Measurements from ENCODE around the gene SDK1. TPM values are rescaled to one million over a fixed set of nuclear protein-coding genes. Genes with fewer than 3 reads are reported as not detected.

The SDK1 gene
- total RNA-seq, 2 donors from 2014 or later, result 1.3 to 2.6 TPM

GRCh38 chr7:4030346-4030950 is 729.4 kb downstream of the SDK1 start:
- no peak for TF ChIP-seq CTCF (IDR thresholded peaks at IDR 0.05)
- no peaks in the 10 kb centered on the region for H3K9me3 ChIP-seq
- DNase-seq, result no peak
- no peak overlapping the region for H3K27ac ChIP-seq
- H3K4me3 ChIP-seq, result no peak overlapping the region
- intact Hi-C loops (cut with DNase I), result no loop called here
- H3K36me3 ChIP-seq, result no peaks in the 10 kb centered on the region
- no peak overlapping the region for H3K9ac ChIP-seq (ENCODE audit: low read depth in 2 of 2, low read length in 2 of 2)
- no peaks in the 10 kb centered on the region for H3K27me3 ChIP-seq
- H3K4me1 ChIP-seq, result no peaks in the 10 kb centered on the region

- no peak for DNase-seq
- no peak overlapping the region for H3K4me3 ChIP-seq
- no peaks in the 10 kb centered on the region for H3K4me1 ChIP-seq
- no peaks in the 10 kb centered on the region for H3K27me3 ChIP-seq
- H3K27ac ChIP-seq, result no peak overlapping the region
- intact Hi-C loops (cut with DNase I), result no loop called here
- H3K36me3 ChIP-seq, result no peaks in the 10 kb centered on the region
- H3K9me3 ChIP-seq, result no peaks in the 10 kb centered on the region
- no peak overlapping the region for H3K9ac ChIP-seq (ENCODE audit: low read depth in 2 of 2, low read length in 2 of 2)
- TF ChIP-seq CTCF (IDR thresholded peaks at IDR 0.05), result no peak
These were observed 732.9 kb downstream of the SDK1 start for GRCh38 chr7:4033996-4034395.

- intact Hi-C loops (cut with DNase I), result no loop called here
- no peaks in the 10 kb centered on the region for H3K36me3 ChIP-seq
- no peaks in the 10 kb centered on the region for H3K27me3 ChIP-seq
- DNase-seq, result no peak
- H3K4me3 ChIP-seq, result no peak overlapping the region
- no peaks in the 10 kb centered on the region for H3K4me1 ChIP-seq
- H3K9ac ChIP-seq (ENCODE audit: low read depth in 2 of 2, low read length in 2 of 2), result no peak overlapping the region
- TF ChIP-seq CTCF (IDR thresholded peaks at IDR 0.05), result no peak
- no peak overlapping the region for H3K27ac ChIP-seq
- no peaks in the 10 kb centered on the region for H3K9me3 ChIP-seq
These were observed 736.3 kb downstream of the SDK1 start for GRCh38 chr7:4037308-4037707.

GRCh38 chr7:4037877-4038276 is 736.8 kb downstream of the SDK1 start:
- Histone ChIP-seq H3K27me3 (no peaks in the 10 kb centered on the region), H3K4me3 (no peak overlapping the region), H3K27ac (no peak overlapping the region), H3K9me3 (no peaks in the 10 kb centered on the region), H3K4me1 (no peaks in the 10 kb centered on the region), H3K36me3 (no peaks in the 10 kb centered on the region), H3K9ac (ENCODE audit: low read depth in 2 of 2, low read length in 2 of 2) (no peak overlapping the region)
- DNase-seq, result no peak
- intact Hi-C loops (cut with DNase I), result no loop called here
- no peak for TF ChIP-seq CTCF (IDR thresholded peaks at IDR 0.05)

GRCh38 chr7:4040109-4040928 is 739.3 kb downstream of the SDK1 start:
- DNase-seq, result no peak
- no peak overlapping the region for H3K27ac ChIP-seq
- no peaks in the 10 kb centered on the region for H3K9me3 ChIP-seq
- no peak for TF ChIP-seq CTCF (IDR thresholded peaks at IDR 0.05)
- H3K4me1 ChIP-seq, result no peaks in the 10 kb centered on the region
- H3K36me3 ChIP-seq, result no peaks in the 10 kb centered on the region
- no peak overlapping the region for H3K4me3 ChIP-seq
- no peaks in the 10 kb centered on the region for H3K27me3 ChIP-seq
- H3K9ac ChIP-seq (ENCODE audit: low read depth in 2 of 2, low read length in 2 of 2), result no peak overlapping the region
- intact Hi-C loops (cut with DNase I), result no loop called here

Measured in colonic mucosa (tissue), 4 donors.